SK-N-SH (cell line): Measurements from ENCODE around the gene GOLGA8B. TPM values are rescaled to one million over a fixed set of nuclear protein-coding genes. Genes with fewer than 3 reads are reported as not detected.

Experiments used
- polyA plus RNA-seq, 3 experiments: library from polyadenylated mRNA; depleted of rRNA; stranded (reverse); fragments of >200 nt; gene quantifications; 2 replicates each; pipeline ENCODE4 v1.2.3, GENCODE V29; 2012
- small RNA-seq, 7 experiments: library from RNA; depleted of rRNA; stranded (forward); fragments of <200 nt; gene quantifications; one replicate each; pipeline ENCODE3, GENCODE V24; 2012

GOLGA8B gene
- polyA plus RNA-seq, 1 of the 3 experiments (the other 2 are of a cell fraction): 96.6 TPM

Small RNA genes within 50 kb of the gene (small RNA-seq; reads per million reads assigned to genes)
- gene RF00425: 0 to 0.11 (median 0) reads per million in 7 experiments

Other genes with a start within 250 kb of the GOLGA8B start
- gene SLC12A6, start 245.9 kb downstream of the GOLGA8B start, polyA plus RNA-seq (2012; rRNA removed): 7.7 and 8.0 TPM in 2 replicates
- gene NOP10, start 240.5 kb downstream of the GOLGA8B start, polyA plus RNA-seq (2012; rRNA removed): 440 and 583 TPM in 2 replicates
- not detected in 2 replicates for gene NUTM1, start 240.3 kb downstream of the GOLGA8B start, polyA plus RNA-seq (2012; rRNA removed)
- gene LPCAT4, start 216.5 kb downstream of the GOLGA8B start, polyA plus RNA-seq (2012; rRNA removed): 78.6 and 88.4 TPM in 2 replicates
- gene GOLGA8A, start 145.8 kb downstream of the GOLGA8B start, polyA plus RNA-seq (2012; rRNA removed): 33.9 and 50.0 TPM in 2 replicates
- not detected in 2 replicates for gene GJD2, start 171.3 kb upstream of the GOLGA8B start, polyA plus RNA-seq (2012; rRNA removed)
- gene ACTC1, start 211.9 kb upstream of the GOLGA8B start, polyA plus RNA-seq (2012; rRNA removed): not detected in 2 replicates